T-cell (primary cell): ENCODE measurements around the gene UBALD2. TPM values are rescaled to one million over a fixed set of nuclear protein-coding genes. Genes with fewer than 3 reads are reported as not detected.
"Not testable (repeated sequence)": the region's sequence is repeated elsewhere in the genome, so short reads cannot be mapped to it uniquely, and the experiment has no call there.

Experiments
- ATAC-seq, 4 experiments: fragments of 200-7000 bp in 3 of 4; fragments of 150-1000 bp in 1 of 4; cut with Tn5 transposase; replicated peaks in 1 of 4; 1 replicate in 3 of 4; 2 replicates in 1 of 4; pipeline ENCODE4 v1.10.0; 2021; ENCODE audit warnings: moderate library complexity in 3 of 4, mild to moderate bottlenecking in 2 of 4, moderate number of reproducible peaks in 1 of 4
- CTCF ChIA-PET, 2 donors: fragments of 300-600 bp; sonication (Branson Sonifier 250); formaldehyde crosslinking; loops; one replicate each; lab custom pipeline; 2022; ENCODE audit warnings: antibody characterized with exemption in 2 of 2; lab: Charles Lee
- POLR2A ChIA-PET, 2 donors: fragments of 300-600 bp; sonication (Branson Sonifier 250); formaldehyde crosslinking; loops; one replicate each; lab custom pipeline; 2022; ENCODE audit warnings: antibody characterized with exemption in 2 of 2; lab: Charles Lee
- DNase-seq, 35 experiments: peaks; one replicate each; pipeline versions ENCODE4 v3.0.0 to v3.0.0-alpha.2; 2013 to 2023
- H3K27ac ChIP-seq: one replicate; pipeline ENCODE4 v1.5.1; 2013; ENCODE audit warnings: low read length
- H3K27me3 ChIP-seq, 2 experiments: replicated peaks in 1 of 2; 1 replicate in 1 of 2; 2 replicates in 1 of 2; pipeline versions ENCODE4 v1.6.1 to v1.7.0; 2013; ENCODE audit warnings: low read length in 1 of 2, mixed read lengths in 1 of 2; ENCODE audit not compliant: control insufficient read depth in 2 of 2, insufficient read depth in 2 of 2; ENCODE audit errors: extremely low read depth in 1 of 2
- H3K36me3 ChIP-seq, 2 donors: 1 replicate in 1 of 2; 2 replicates in 1 of 2; pipeline versions ENCODE4 v1.6.1 to v1.7.0; 2013; ENCODE audit warnings: low read length in 1 of 2; ENCODE audit not compliant: control insufficient read depth in 2 of 2, insufficient read depth in 1 of 2; ENCODE audit errors: extremely low read depth in 1 of 2
- H3K4me1 ChIP-seq, 2 experiments: 1 replicate in 1 of 2; 2 replicates in 1 of 2; pipeline versions ENCODE4 v1.6.1 to v1.7.0; 2013; ENCODE audit warnings: low read length in 2 of 2, mixed read lengths in 1 of 2; ENCODE audit not compliant: insufficient read depth in 2 of 2, control insufficient read depth in 1 of 2; ENCODE audit errors: extremely low read depth in 1 of 2
- H3K4me3 ChIP-seq, 2 donors: 1 replicate in 1 of 2; 2 replicates in 1 of 2; pipeline versions ENCODE4 v1.5.1 to v1.7.0; 2013; ENCODE audit warnings: mild to moderate bottlenecking in 2 of 2, low read length in 1 of 2, moderate library complexity in 1 of 2; ENCODE audit not compliant: control insufficient read depth in 1 of 2; ENCODE audit errors: extremely low read depth in 1 of 2
- H3K9me3 ChIP-seq: 2 replicates; pipeline ENCODE4 v1.7.0; 2013
- H3K27ac Mint-ChIP-seq, 2 donors: one replicate each; pipeline ENCODE4 v1.8.0; 2020 to 2021; ENCODE audit warnings: mild to moderate bottlenecking in 2 of 2, mixed read lengths in 2 of 2
- H3K27me3 Mint-ChIP-seq, 2 donors: one replicate each; pipeline ENCODE4 v1.8.0; 2021 to 2022; ENCODE audit warnings: mixed read lengths in 2 of 2
- H3K36me3 Mint-ChIP-seq: one replicate; pipeline ENCODE4 v1.8.0; 2021; ENCODE audit warnings: mixed read lengths
- H3K4me1 Mint-ChIP-seq, 3 donors: one replicate each; pipeline ENCODE4 v1.8.0; 2020 to 2022; ENCODE audit warnings: mixed read lengths in 3 of 3, mild to moderate bottlenecking in 1 of 3
- H3K4me3 Mint-ChIP-seq, 3 donors: one replicate each; pipeline ENCODE4 v1.8.0; 2020 to 2022; ENCODE audit warnings: mild to moderate bottlenecking in 3 of 3, mixed read lengths in 3 of 3, moderate library complexity in 3 of 3
- H3K9me3 Mint-ChIP-seq, 3 donors: one replicate each; pipeline ENCODE4 v1.8.0; 2020 to 2022; ENCODE audit warnings: mixed read lengths in 3 of 3
- WGBS: methylation state at CpG from one replicate; pipeline ENCODE4 v1.1.5; 2013; ENCODE audit warnings: missing lambda C conversion rate; ENCODE audit not compliant: insufficient coverage; 5-methylcytosine and 5-hydroxymethylcytosine counted together
- total RNA-seq, 35 experiments: library from RNA in 6 of 35; stranded (reverse) in 6 of 35; fragments of 120-200 nt in 1 of 35; gene quantifications; one replicate each; pipeline versions ENCODE4 v1.2.1 to v1.2.4 and lab custom pipeline; 2013 to 2026

The UBALD2 gene
- total RNA-seq, 5 donors from 2014 or later (not counting 1 experiment from before 2014, with no cell fraction given) = 163 to 277 (median 177) TPM

DNA sequence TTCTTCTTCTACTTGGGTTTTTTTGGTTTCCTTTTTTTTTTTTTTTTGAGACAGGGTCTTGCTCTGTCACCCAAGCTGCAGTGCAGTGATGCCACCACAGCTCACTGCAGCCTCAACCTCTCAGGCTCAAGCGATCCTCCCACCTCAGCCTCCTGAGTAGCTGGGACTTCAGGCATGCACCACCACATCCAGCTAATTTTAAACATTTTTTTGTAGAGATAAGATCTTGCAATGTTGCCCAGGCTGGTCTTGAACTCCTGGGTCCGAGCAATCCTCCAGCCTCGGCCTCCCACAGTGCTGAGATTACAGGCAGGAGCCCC, 39.9 kb downstream of the UBALD2 start:
- H3K36me3 Mint-ChIP-seq, H3K27ac ChIP-seq, H3K36me3 ChIP-seq, POLR2A ChIA-PET, H3K27me3 Mint-ChIP-seq, ATAC-seq, H3K4me3 Mint-ChIP-seq, H3K4me1 ChIP-seq, H3K4me1 Mint-ChIP-seq, H3K9me3 Mint-ChIP-seq, H3K9me3 ChIP-seq, H3K27ac Mint-ChIP-seq, DNase-seq, H3K27me3 ChIP-seq, H3K4me3 ChIP-seq: not testable (repeated sequence)
- CTCF ChIA-PET = interaction anchor here (1.1 to 3.7 kb wide), 2 partner anchors 93 kb away, joined by 4 to 29 read pairs; no protein-coding TSS in a partner anchor
- 90% methylated on average over 2 of the region's 3 CpGs for WGBS

DNA sequence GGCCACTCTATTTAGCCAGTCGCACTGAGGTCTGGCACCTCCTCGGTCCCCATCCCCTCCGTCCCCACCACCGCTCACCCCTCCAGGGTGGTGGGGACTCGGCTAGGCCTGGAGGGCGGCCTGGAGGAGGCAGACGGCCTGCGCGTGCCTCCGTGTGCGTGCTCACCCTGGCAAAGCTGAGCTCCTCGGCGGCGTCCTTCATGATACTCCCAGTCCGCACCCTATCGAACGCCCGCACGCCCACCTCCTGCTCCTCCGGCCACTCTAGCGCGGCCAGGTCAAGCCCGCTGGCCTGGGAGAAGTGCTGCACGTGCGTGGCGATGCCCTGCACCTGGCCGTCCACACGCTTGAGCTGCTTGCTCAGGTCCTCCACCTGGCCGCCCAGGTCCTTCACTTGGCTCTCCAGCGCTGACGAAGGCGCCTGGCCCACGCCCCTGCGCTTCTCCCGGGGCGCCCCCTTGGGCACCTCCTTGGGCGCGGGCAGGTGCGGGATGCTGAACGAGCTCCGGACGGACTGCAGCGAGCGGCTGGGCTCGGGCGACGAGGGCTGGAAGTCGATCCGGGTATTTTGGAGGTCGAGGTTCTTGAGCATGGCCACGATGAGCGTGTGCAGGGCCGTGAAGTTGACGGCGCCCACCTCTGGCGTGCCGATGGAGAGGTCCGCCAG, 42.3 kb downstream of the UBALD2 start:
- Histone ChIP-seq H3K36me3 (peaks cover 4 to 18% of the 10 kb centered on the region in 2 donors), H3K27ac (no peak overlapping the region), H3K4me1 (no peaks in the 10 kb centered on the region), H3K27me3 (no peaks in the 10 kb centered on the region), H3K9me3 (no peaks in the 10 kb centered on the region), H3K4me3 (no peak overlapping the region)
- no peaks in the 10 kb centered on the region for H3K27me3 Mint-ChIP-seq
- POLR2A ChIA-PET = interaction anchor here in 1 of 2 donors (0.5 kb wide), 1 partner anchor 728 kb away, joined by 4 read pairs; no protein-coding TSS in a partner anchor
- peaks cover 15% of the 10 kb centered on the region for H3K36me3 Mint-ChIP-seq
- WGBS = 98% methylated on average over 58 of the region's 58 CpGs
- H3K9me3 Mint-ChIP-seq = no peaks in the 10 kb centered on the region
- ATAC-seq = no peak
- no peak overlapping the region for H3K4me3 Mint-ChIP-seq
- no peak for DNase-seq
- H3K4me1 Mint-ChIP-seq = peaks cover 0 to 1% (median 0%) of the 10 kb centered on the region in 3 donors
- CTCF ChIA-PET = no interaction called here
- no peak overlapping the region for H3K27ac Mint-ChIP-seq

DNA sequence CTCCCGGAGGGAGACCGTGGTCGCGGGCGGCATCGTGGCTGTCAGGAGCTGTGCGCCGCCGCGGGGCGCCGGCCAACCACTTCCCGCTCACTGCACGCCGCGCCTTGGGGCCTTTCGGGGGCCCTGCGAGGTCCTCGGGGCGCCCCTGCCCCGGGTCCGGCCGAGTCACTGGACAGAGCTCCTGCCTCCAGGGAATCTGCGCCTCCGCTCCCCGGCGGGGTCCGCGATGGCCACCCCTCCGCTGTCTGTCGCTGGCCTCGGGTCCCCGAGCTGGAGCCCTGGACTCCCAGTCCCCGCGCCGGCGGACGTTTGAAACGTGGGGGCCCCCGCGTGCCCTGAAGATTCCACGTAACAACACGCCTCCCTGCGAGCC, 42.8 kb downstream of the UBALD2 start, which contains the start of gene QRICH2:
TSS of gene QRICH2 (minus strand) at position 311 of the 373 bp plus-strand sequence. CDS start at position 33, 278 bp downstream.
- POLR2A ChIA-PET = no interaction called here
- Mint-ChIP-seq H3K9me3 (no peaks in the 10 kb centered on the region), H3K27ac (no peak within 1 kb of the TSS), H3K4me1 (peaks cover 0 to 1% (median 0%) of the 10 kb centered on the region in 3 donors), H3K36me3 (peaks cover 20% of the 10 kb centered on the region), H3K27me3 (no peaks in the 10 kb centered on the region), H3K4me3 (no peak within 1 kb of the TSS)
- no peak within 1 kb of the TSS for H3K27ac ChIP-seq
- peaks cover 4 to 23% of the 10 kb centered on the region in 2 donors for H3K36me3 ChIP-seq
- H3K4me1 ChIP-seq = no peaks in the 10 kb centered on the region
- no peak for DNase-seq
- CTCF ChIA-PET = no interaction called here
- H3K9me3 ChIP-seq = no peaks in the 10 kb centered on the region
- no peak within 1 kb of the TSS for H3K4me3 ChIP-seq
- ATAC-seq = no peak
- 95% methylated on average over 36 of the region's 44 CpGs for WGBS
- H3K27me3 ChIP-seq = no peaks in the 10 kb centered on the region

DNA sequence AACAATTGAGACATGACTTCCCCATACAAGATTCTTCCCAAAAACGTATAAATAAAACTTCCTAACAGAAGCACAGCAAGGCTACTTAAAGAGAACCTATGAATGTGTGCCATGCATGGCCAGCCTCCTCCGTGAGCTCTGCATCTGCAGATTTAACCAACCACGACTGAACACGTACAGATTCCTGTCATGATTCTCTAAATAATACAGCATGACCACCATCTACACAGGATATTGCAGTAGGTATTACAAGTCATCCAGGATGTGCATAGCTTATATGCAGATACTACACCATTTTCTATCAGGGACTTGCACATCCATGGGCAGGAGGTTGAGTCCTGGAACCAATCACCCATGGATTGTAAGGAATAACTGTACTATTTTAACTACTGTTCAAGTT, 44.3 kb downstream of the UBALD2 start:
- no peaks in the 10 kb centered on the region for H3K9me3 ChIP-seq
- DNase-seq (no peak), ATAC-seq (no peak)
- WGBS = 100% methylated on average over 1 of the region's 4 CpGs
- Mint-ChIP-seq H3K4me3 (no peak overlapping the region), H3K27ac (no peak overlapping the region), H3K36me3 (peaks cover 28% of the 10 kb centered on the region), H3K27me3 (no peaks in the 10 kb centered on the region), H3K9me3 (no peaks in the 10 kb centered on the region), H3K4me1 (no peaks in the 10 kb centered on the region)
- no peaks in the 10 kb centered on the region for H3K4me1 ChIP-seq
- H3K27me3 ChIP-seq = no peaks in the 10 kb centered on the region
- no peak overlapping the region for H3K27ac ChIP-seq
- POLR2A ChIA-PET = no interaction called here
- H3K36me3 ChIP-seq = peaks cover 4 to 32% of the 10 kb centered on the region in 2 donors
- H3K4me3 ChIP-seq = no peak overlapping the region
- CTCF ChIA-PET = interaction anchor here (0.6 to 1.1 kb wide), 3 partner anchors 60 to 318 kb away, joined by 3 to 8 read pairs (median 3); no protein-coding TSS in a partner anchor

DNA sequence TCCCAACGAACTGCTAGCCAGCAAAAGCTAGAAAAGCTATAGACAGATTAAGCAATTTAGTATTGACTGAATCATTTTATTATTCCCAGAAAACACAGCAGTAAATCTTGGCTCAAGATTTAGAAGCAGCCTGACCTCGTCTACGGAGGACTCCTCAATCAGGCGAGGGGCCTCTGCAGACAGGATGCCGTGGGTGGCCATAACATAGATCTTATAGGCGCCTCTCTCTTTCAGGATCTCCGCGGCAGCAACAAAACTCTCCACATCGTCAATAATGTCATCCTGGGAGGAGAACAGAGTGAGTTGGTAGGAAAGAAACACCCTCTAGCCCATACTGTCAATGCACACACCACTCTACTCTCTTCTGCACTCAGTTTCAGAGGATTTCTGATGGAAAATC, 47.6 kb downstream of the UBALD2 start:
- peaks cover 3 to 9% (median 6%) of the 10 kb centered on the region in 3 donors for H3K4me1 Mint-ChIP-seq
- H3K27me3 ChIP-seq = no peaks in the 10 kb centered on the region
- H3K36me3 ChIP-seq = peaks cover 0 to 36% of the 10 kb centered on the region in 2 donors
- ATAC-seq (no peak), DNase-seq (no peak)
- CTCF ChIA-PET = no interaction called here
- peaks cover 35% of the 10 kb centered on the region for H3K36me3 Mint-ChIP-seq
- H3K9me3 ChIP-seq = no peaks in the 10 kb centered on the region
- H3K27ac Mint-ChIP-seq = no peak overlapping the region
- 60% methylated on average over 3 of the region's 9 CpGs for WGBS
- POLR2A ChIA-PET = no interaction called here
- H3K9me3 Mint-ChIP-seq = no peaks in the 10 kb centered on the region
- H3K4me3 ChIP-seq = no peak overlapping the region
- H3K27ac ChIP-seq = no peak overlapping the region
- no peaks in the 10 kb centered on the region for H3K4me1 ChIP-seq
- H3K4me3 Mint-ChIP-seq = no peak overlapping the region
- no peaks in the 10 kb centered on the region for H3K27me3 Mint-ChIP-seq

DNA sequence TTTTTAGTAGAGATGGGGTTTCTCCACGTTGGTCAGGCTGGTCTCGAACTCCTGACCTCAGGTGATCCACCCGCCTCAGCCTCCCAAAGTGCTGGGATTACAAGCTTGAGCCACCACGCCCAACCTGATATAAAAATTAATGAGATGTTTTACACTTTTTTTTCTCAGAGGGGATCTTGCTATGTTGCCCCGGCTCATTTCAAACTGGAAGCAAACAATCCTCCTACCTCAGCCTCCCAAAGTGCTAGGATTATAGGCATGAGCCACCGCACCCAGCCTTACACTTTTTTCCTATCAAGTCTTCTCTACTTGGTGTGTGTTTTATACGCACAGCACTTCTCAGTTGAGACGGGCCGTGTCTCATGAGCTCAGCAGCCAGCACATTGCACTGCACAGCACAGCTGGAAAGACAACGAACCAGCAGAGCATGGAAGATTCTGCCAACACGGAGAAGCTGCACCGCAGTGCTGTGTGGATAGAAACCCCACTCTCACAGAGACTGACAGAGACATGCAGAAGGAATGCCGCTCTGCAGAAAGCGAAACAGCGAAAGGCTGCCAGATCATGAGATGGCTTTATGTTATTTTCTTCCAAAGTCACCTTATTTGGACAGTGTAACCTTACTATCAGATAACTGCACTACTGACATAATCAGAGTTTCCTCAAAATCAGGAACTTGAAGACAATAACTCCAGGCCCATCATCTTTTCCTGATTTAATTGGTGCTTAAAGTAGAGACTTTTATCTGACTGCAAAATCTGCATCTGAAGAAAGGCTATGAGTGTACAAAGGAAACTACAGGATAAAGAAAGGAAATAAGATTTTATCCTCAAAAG, 49.5 kb downstream of the UBALD2 start:
- Mint-ChIP-seq H3K27ac (peak overlapping the region; percentile 22 to 79), H3K9me3 (no peaks in the 10 kb centered on the region), H3K4me3 (no peak overlapping the region), H3K36me3 (peaks cover 39% of the 10 kb centered on the region), H3K27me3 (no peaks in the 10 kb centered on the region), H3K4me1 (peaks cover 3 to 9% (median 6%) of the 10 kb centered on the region in 3 donors)
- Histone ChIP-seq H3K27me3 (no peaks in the 10 kb centered on the region), H3K36me3 (peaks cover 0 to 39% of the 10 kb centered on the region in 2 donors), H3K27ac (no peak overlapping the region), H3K9me3 (no peaks in the 10 kb centered on the region), H3K4me3 (no peak overlapping the region), H3K4me1 (no peaks in the 10 kb centered on the region)
- ChIA-PET CTCF (no interaction called here), POLR2A (no interaction called here)
- ATAC-seq = no peak
- DNase-seq = no peak
- WGBS = 94% methylated on average over 8 of the region's 15 CpGs
